ENCODE results near the gene CTSA. TPM values are rescaled to one million over a fixed set of nuclear protein-coding genes. Genes with fewer than 3 reads are reported as not detected.

The CTSA gene
- total and polyA plus RNA-seq, 2 of the 4 experiments (the other 2 are of a cell fraction), result 19.0 to 312 TPM

GRCh38 chr20:45848421-45848820, 42.7 kb upstream of the CTSA start:
- intact Hi-C loops (cut with micrococcal nuclease) (no loop called here), in situ Hi-C loops (cut with MboI; ENCODE audit: low sequenced_read_pairs) (no loop called here), dilution Hi-C loops (cut with HindIII; ENCODE audit: low sequenced_read_pairs, unreplicated experiment) (no loop called here)
- H3K9me3 ChIP-seq (ENCODE audit: control insufficient read depth, insufficient read depth, low read length), result no peaks in the 10 kb centered on the region
- no peak overlapping the region for H2BK120ac ChIP-seq (ENCODE audit: low read depth, low read length)
- peaks cover 13 to 47% of the 10 kb centered on the region in 2 experiments for H3K79me1 ChIP-seq (ENCODE audit: low read depth in 1 of 2, low read length in 2 of 2)
- no peak overlapping the region for H3K4me2 ChIP-seq (ENCODE audit: low read depth, low read length)
- no peak for TF ChIP-seq FOS (IDR thresholded peaks at IDR 0.05; ENCODE audit: low read depth, low read length)
- TF ChIP-seq RAD21 (IDR thresholded peaks at IDR 0.05; ENCODE audit: low read length), result no peak
- H3K9ac ChIP-seq (ENCODE audit: low read depth, low read length), result no peak overlapping the region
- no peaks in the 10 kb centered on the region for H3K27me3 ChIP-seq (ENCODE audit: control insufficient read depth, insufficient read depth, low read length)
- no peak overlapping the region for H4K91ac ChIP-seq (ENCODE audit: insufficient read depth, low read depth, low read length)
- CTCF ChIA-PET, result no interaction called here
- no peak overlapping the region for H2AFZ ChIP-seq (replicated peaks; ENCODE audit: low read length, poor library complexity)
- DNase-seq (no peak), ATAC-seq (ENCODE audit: low read depth) (no peak)
- POLR2A ChIA-PET (ENCODE audit: unreplicated experiment), result no interaction called here
- H2BK5ac ChIP-seq (ENCODE audit: low read depth, low read length, poor library complexity, severe bottlenecking), result no peak overlapping the region
- no peak overlapping the region for H3K23ac ChIP-seq (ENCODE audit: low read depth, low read length)
- H4K8ac ChIP-seq (ENCODE audit: low read depth in 2 of 2, low read length in 2 of 2), result no peak overlapping the region
- H3K56ac ChIP-seq (ENCODE audit: extremely low read depth, insufficient read depth, low read length), result no peak overlapping the region
- peaks cover 17% of the 10 kb centered on the region for H3K9me1 ChIP-seq (ENCODE audit: insufficient read depth, low read length)
- H4K5ac ChIP-seq (ENCODE audit: low read depth, low read length), result no peak overlapping the region
- H3K27ac ChIP-seq (ENCODE audit: insufficient read depth, low read length), result no peak overlapping the region
- H4K20me1 ChIP-seq (ENCODE audit: insufficient read depth, low read length), result peaks cover 10% of the 10 kb centered on the region
- no peaks in the 10 kb centered on the region for H3K4me1 ChIP-seq (ENCODE audit: control insufficient read depth, insufficient read depth, low read length)
- no peak overlapping the region for H2AK5ac ChIP-seq (ENCODE audit: low read depth, low read length)
- no peak overlapping the region for H3K18ac ChIP-seq (ENCODE audit: low read depth, low read length)
- H3K4me3 ChIP-seq (ENCODE audit: insufficient read depth, low read depth, low read length), result no peak overlapping the region
- BruUV-seq (replicated peaks), result no TSS peak
- H3K14ac ChIP-seq (replicated peaks; ENCODE audit: low read depth, low read length), result no peak overlapping the region
- H2AK9ac ChIP-seq (replicated peaks; ENCODE audit: low read depth, low read length, poor library complexity), result no peak overlapping the region
- H3K36me3 ChIP-seq (ENCODE audit: control insufficient read depth, insufficient read depth, low read length), result peaks cover 45% of the 10 kb centered on the region
- H2BK15ac ChIP-seq (ENCODE audit: low read depth, low read length), result no peak overlapping the region
- H2BK20ac ChIP-seq (ENCODE audit: low read depth, low read length), result no peak overlapping the region
- H3K4ac ChIP-seq (ENCODE audit: low read depth, low read length), result no peak overlapping the region
- WGBS, 2 experiments (ENCODE audit: extremely low coverage in 2 of 2, insufficient read length in 1 of 2), result 88% methylated on average over 7 of the region's 8 CpGs; no CpG with 5 or more reads in 1 of the 2 experiments
